ENCODE results near the gene EYA4.

DNA sequence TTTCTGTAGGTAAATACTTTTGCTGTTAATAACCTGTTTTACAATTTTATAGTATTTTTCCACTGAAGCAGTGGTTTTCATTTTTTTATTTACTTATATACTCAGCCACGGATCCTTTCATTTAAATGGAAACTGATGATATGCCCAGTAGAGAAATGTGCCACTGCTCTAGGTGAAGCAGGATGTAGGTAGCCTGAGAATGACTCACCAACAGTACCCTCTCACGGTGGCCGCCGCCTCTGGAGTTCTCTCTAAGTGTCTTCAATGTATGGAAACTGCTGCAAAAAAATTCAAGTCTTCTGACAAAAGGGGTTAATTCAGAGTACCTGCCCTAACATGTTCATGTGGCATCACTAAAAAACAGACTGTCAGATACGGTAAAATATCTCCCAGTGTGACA lies 6.4 kb downstream of the EYA4 start:
- TF ChIP-seq, protein P1, sequence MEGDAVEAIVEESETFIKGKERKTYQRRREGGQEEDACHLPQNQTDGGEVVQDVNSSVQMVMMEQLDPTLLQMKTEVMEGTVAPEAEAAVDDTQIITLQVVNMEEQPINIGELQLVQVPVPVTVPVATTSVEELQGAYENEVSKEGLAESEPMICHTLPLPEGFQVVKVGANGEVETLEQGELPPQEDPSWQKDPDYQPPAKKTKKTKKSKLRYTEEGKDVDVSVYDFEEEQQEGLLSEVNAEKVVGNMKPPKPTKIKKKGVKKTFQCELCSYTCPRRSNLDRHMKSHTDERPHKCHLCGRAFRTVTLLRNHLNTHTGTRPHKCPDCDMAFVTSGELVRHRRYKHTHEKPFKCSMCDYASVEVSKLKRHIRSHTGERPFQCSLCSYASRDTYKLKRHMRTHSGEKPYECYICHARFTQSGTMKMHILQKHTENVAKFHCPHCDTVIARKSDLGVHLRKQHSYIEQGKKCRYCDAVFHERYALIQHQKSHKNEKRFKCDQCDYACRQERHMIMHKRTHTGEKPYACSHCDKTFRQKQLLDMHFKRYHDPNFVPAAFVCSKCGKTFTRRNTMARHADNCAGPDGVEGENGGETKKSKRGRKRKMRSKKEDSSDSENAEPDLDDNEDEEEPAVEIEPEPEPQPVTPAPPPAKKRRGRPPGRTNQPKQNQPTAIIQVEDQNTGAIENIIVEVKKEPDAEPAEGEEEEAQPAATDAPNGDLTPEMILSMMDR (IDR thresholded peaks at IDR 0.05; ENCODE audit: insufficient read depth, low read length, poor library complexity, severe bottlenecking), result no peak
- no peak for TF ChIP-seq EZH2phosphoT487 (conservative IDR thresholded peaks at IDR 0.05; ENCODE audit: low read length)

Data from SU-DHL-6 (cell line).